CD14-positive monocyte (primary cell): ENCODE results near the gene LRRC75B. TPM values are rescaled to one million over a fixed set of nuclear protein-coding genes. Genes with fewer than 3 reads are reported as not detected.

Experiments
- DNase-seq, 3 donors: peaks; one replicate each; pipeline ENCODE4 v3.0.0-alpha.2; 2011 to 2022
- H2AFZ ChIP-seq: 2 replicates; pipeline ENCODE4 v1.6.0; 2012; ENCODE audit warnings: mild to moderate bottlenecking, low read depth, low read length, inconsistent platforms; ENCODE audit not compliant: insufficient read depth, poor library complexity, severe bottlenecking
- H3K27ac ChIP-seq, 2 donors: 1 replicate in 1 of 2; 2 replicates in 1 of 2; pipeline ENCODE4 v1.5.1; 2012 to 2013; ENCODE audit warnings: low read length in 2 of 2, control low read depth in 1 of 2, inconsistent platforms in 1 of 2, low read depth in 1 of 2, mild to moderate bottlenecking in 1 of 2
- H3K27me3 ChIP-seq, 2 donors: one replicate each; pipeline versions ENCODE4 v1.6.0 to v1.6.1; 2011 to 2013; ENCODE audit warnings: low read length in 2 of 2; ENCODE audit not compliant: control insufficient read depth in 2 of 2, insufficient read depth in 2 of 2
- H3K36me3 ChIP-seq, 2 donors: replicated peaks in 1 of 2; 1 replicate in 1 of 2; 2 replicates in 1 of 2; pipeline versions ENCODE4 v1.5.1 to v1.6.1; 2012 to 2013; ENCODE audit warnings: low read length in 2 of 2, control low read depth in 1 of 2, inconsistent platforms in 1 of 2, mild to moderate bottlenecking in 1 of 2; ENCODE audit not compliant: insufficient read depth in 2 of 2, control insufficient read depth in 1 of 2
- H3K4me1 ChIP-seq, 2 donors: 1 replicate in 1 of 2; 2 replicates in 1 of 2; pipeline versions ENCODE4 v1.5.1 to v1.6.1; 2012 to 2013; ENCODE audit warnings: low read length in 2 of 2, control low read depth in 1 of 2, inconsistent platforms in 1 of 2, mild to moderate bottlenecking in 1 of 2, moderate library complexity in 1 of 2; ENCODE audit not compliant: insufficient read depth in 2 of 2, control insufficient read depth in 1 of 2
- H3K4me2 ChIP-seq: replicated peaks from 2 replicates; pipeline ENCODE3; 2012; ENCODE audit warnings: low read length, moderate library complexity, mild to moderate bottlenecking; ENCODE audit not compliant: poor library complexity, severe bottlenecking; ENCODE audit errors: extremely low read depth
- H3K4me3 ChIP-seq, 3 experiments: fragments of 200-600 bp in 1 of 3; sonication (generic) in 1 of 3; replicated peaks in 1 of 3; 1 replicate in 2 of 3; 2 replicates in 1 of 3; pipeline ENCODE4 v1.5.1; 2011 to 2013; ENCODE audit warnings: low read length in 3 of 3, mild to moderate bottlenecking in 3 of 3, control low read depth in 2 of 3, low read depth in 2 of 3, inconsistent platforms in 1 of 3, moderate library complexity in 1 of 3
- H3K79me2 ChIP-seq: 2 replicates; pipeline ENCODE4 v1.6.0; 2012; ENCODE audit warnings: mild to moderate bottlenecking, control low read depth, inconsistent platforms, low read length, moderate library complexity; ENCODE audit not compliant: insufficient read depth
- H3K9ac ChIP-seq: 2 replicates; pipeline ENCODE4 v1.6.0; 2017; ENCODE audit warnings: low read length, mild to moderate bottlenecking; ENCODE audit not compliant: insufficient read depth, poor library complexity, severe bottlenecking
- H3K9me3 ChIP-seq, 2 donors: replicated peaks in 1 of 2; 1 replicate in 1 of 2; 2 replicates in 1 of 2; pipeline versions ENCODE4 v1.5.1 to v1.6.1; 2012 to 2013; ENCODE audit warnings: low read length in 2 of 2, control low read depth in 1 of 2; ENCODE audit not compliant: control insufficient read depth in 1 of 2, insufficient read depth in 1 of 2
- H4K20me1 ChIP-seq: 2 replicates; pipeline ENCODE4 v1.6.0; 2012; ENCODE audit warnings: mild to moderate bottlenecking, low read length, control low read depth, moderate library complexity; ENCODE audit not compliant: insufficient read depth
- H3K27ac Mint-ChIP-seq, 7 donors: one replicate each; pipeline ENCODE4 v1.8.0; 2020; ENCODE audit warnings: mild to moderate bottlenecking in 7 of 7, mixed read lengths in 7 of 7, moderate library complexity in 6 of 7, inconsistent platforms in 2 of 7
- H3K27me3 Mint-ChIP-seq, 3 donors: one replicate each; pipeline ENCODE4 v1.8.0; 2021 to 2022; ENCODE audit warnings: low read depth in 3 of 3, mild to moderate bottlenecking in 3 of 3, mixed read lengths in 3 of 3, moderate library complexity in 3 of 3, inconsistent platforms in 1 of 3
- H3K36me3 Mint-ChIP-seq, 2 donors: one replicate each; pipeline ENCODE4 v1.8.0; 2020; ENCODE audit warnings: mixed read lengths in 2 of 2, inconsistent platforms in 1 of 2, mild to moderate bottlenecking in 1 of 2
- H3K4me1 Mint-ChIP-seq: one replicate; pipeline ENCODE4 v1.8.0; 2020; ENCODE audit warnings: mild to moderate bottlenecking, mixed read lengths
- H3K4me3 Mint-ChIP-seq, 2 donors: one replicate each; pipeline ENCODE4 v1.8.0; 2020; ENCODE audit warnings: mild to moderate bottlenecking in 2 of 2, mixed read lengths in 2 of 2, moderate library complexity in 1 of 2
- H3K9me3 Mint-ChIP-seq, 7 donors: one replicate each; pipeline ENCODE4 v1.8.0; 2020 to 2022; ENCODE audit warnings: mixed read lengths in 7 of 7, mild to moderate bottlenecking in 6 of 7, moderate library complexity in 6 of 7, inconsistent platforms in 2 of 7
- WGBS: methylation state at CpG from one replicate; pipeline ENCODE4 v1.1.5; 2013; ENCODE audit warnings: missing lambda C conversion rate; ENCODE audit not compliant: insufficient coverage; 5-methylcytosine and 5-hydroxymethylcytosine counted together
- intact Hi-C, 2 donors: fragments of 100-400 bp; cut with micrococcal nuclease; formaldehyde crosslinking; loops; one replicate each; pipeline versions ENCODE4 v1.15.0 to v1.15.1; 2023
- polyA plus RNA-seq, 3 donors: library from polyadenylated mRNA; depleted of rRNA in 1 of 3; unstranded in 2 of 3; stranded (reverse) in 1 of 3; fragments of 300-500 nt in 2 of 3; fragments of >200 nt in 1 of 3; fragmentation: Illumina TruSeq in 2 of 3; gene quantifications; 1 replicate in 2 of 3; 2 replicates in 1 of 3; pipeline ENCODE4 v1.2.3, GENCODE V29; 2012 to 2021
- TF ChIP-seq, protein P1 (sequence below): fragments of 200-600 bp; IDR thresholded peaks from one replicate; pipeline ENCODE4 v1.8.0; 2022; ENCODE audit warnings: antibody characterized with exemption, mild to moderate bottlenecking

LRRC75B gene
- polyA plus RNA-seq, 3 donors = 0.20 to 5.2 (median 0.53) TPM

DNA sequence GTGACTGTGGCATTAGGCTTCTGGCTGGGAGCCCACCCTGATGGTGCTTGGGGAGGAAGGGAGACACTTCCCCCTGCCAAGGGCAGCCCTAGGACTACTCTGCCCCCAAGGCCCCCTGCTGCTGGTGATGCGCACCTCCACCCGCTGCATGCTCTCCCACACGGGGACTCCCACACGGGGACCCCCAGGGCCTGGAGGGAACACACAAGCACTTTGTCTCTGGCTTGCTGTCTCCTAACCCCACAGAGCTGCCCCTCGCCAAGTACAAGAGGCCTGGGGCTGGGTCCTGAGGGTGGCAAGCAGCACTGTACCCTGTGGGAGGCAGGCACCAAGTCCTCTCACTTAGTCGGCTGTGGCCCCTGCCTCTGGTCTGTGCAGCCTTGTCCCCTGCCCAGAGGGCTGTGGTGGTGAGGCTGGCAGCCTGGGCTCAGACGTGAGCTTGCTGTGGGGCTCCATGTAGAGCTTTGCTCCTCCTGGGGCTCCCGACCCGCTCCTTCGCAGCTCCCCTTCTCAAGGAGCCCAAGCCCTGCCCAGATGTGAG lies 7.9 kb downstream of the LRRC75B start:
- Histone ChIP-seq H3K27ac (no peak overlapping the region), H3K36me3 (no peaks in the 10 kb centered on the region), H3K4me3 (no peak overlapping the region), H3K4me1 (no peaks in the 10 kb centered on the region), H3K79me2 (no peaks in the 10 kb centered on the region), H3K27me3 (no peaks in the 10 kb centered on the region), H2AFZ (no peak overlapping the region), H3K9ac (no peak overlapping the region), H4K20me1 (no peaks in the 10 kb centered on the region), H3K4me2 (no peak overlapping the region), H3K9me3 (no peaks in the 10 kb centered on the region)
- TF ChIP-seq, protein P1, sequence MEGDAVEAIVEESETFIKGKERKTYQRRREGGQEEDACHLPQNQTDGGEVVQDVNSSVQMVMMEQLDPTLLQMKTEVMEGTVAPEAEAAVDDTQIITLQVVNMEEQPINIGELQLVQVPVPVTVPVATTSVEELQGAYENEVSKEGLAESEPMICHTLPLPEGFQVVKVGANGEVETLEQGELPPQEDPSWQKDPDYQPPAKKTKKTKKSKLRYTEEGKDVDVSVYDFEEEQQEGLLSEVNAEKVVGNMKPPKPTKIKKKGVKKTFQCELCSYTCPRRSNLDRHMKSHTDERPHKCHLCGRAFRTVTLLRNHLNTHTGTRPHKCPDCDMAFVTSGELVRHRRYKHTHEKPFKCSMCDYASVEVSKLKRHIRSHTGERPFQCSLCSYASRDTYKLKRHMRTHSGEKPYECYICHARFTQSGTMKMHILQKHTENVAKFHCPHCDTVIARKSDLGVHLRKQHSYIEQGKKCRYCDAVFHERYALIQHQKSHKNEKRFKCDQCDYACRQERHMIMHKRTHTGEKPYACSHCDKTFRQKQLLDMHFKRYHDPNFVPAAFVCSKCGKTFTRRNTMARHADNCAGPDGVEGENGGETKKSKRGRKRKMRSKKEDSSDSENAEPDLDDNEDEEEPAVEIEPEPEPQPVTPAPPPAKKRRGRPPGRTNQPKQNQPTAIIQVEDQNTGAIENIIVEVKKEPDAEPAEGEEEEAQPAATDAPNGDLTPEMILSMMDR = no peak
- H3K9me3 Mint-ChIP-seq = no peaks in the 10 kb centered on the region
- H3K27ac Mint-ChIP-seq = no peak overlapping the region
- intact Hi-C loops = no loop called here
- WGBS = 93% methylated on average over 6 of the region's 10 CpGs
- no peaks in the 10 kb centered on the region for H3K36me3 Mint-ChIP-seq
- H3K4me1 Mint-ChIP-seq = peaks cover 3% of the 10 kb centered on the region
- H3K27me3 Mint-ChIP-seq = peaks cover under 1 to 2% (median 1%) of the 10 kb centered on the region in 3 donors
- no peak overlapping the region for H3K4me3 Mint-ChIP-seq
- DNase-seq = no peak

DNA sequence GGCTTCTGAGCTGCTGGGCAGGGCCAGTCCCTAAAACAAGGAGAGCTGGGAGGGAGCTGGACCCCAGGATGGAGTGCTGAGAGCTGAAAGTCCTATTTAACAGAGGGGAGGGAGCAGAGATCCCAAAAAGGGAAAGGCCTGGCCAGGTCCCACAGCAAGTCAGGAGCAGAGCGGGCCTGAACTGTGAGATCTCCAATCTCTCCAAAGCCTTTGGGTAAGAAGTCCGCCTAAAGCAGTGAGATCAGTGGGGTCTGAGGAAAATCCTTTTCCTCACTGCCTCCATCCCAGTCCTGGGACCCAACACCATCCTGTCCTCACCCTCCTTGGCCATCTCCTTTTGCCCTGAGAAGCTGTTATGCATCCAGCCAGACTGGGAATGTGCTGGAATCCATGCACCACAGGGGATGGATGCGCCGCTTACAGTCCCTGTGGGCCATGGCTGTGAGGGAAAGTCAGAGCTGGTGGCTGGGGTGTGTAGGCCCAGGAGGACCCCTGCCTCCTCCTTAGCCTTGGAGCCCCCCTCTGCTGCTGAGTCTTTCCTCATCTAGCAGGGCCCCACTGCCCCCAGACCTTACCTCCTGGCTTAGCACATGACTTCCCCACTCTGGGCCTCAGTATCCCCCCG lies 8.6 kb downstream of the LRRC75B start:
- Histone ChIP-seq H3K27me3 (no peaks in the 10 kb centered on the region), H3K79me2 (no peaks in the 10 kb centered on the region), H3K9me3 (no peaks in the 10 kb centered on the region), H3K9ac (no peak overlapping the region), H4K20me1 (no peaks in the 10 kb centered on the region), H3K4me3 (no peak overlapping the region), H3K36me3 (no peaks in the 10 kb centered on the region), H3K4me2 (no peak overlapping the region), H2AFZ (no peak overlapping the region), H3K27ac (no peak overlapping the region), H3K4me1 (no peaks in the 10 kb centered on the region)
- TF ChIP-seq, protein P1 = no peak
- H3K9me3 Mint-ChIP-seq = no peaks in the 10 kb centered on the region
- peaks cover 0 to 2% (median 1%) of the 10 kb centered on the region in 3 donors for H3K27me3 Mint-ChIP-seq
- H3K36me3 Mint-ChIP-seq = no peaks in the 10 kb centered on the region
- intact Hi-C loops = no loop called here
- no peak overlapping the region for H3K27ac Mint-ChIP-seq
- H3K4me1 Mint-ChIP-seq = peaks cover 3% of the 10 kb centered on the region
- 100% methylated on average over 1 of the region's 5 CpGs for WGBS
- no peak for DNase-seq
- H3K4me3 Mint-ChIP-seq = no peak overlapping the region
